Loucy (cell line): ENCODE data around the gene EIF2A.

ENCODE experiments used
- H2AFZ ChIP-seq: fragments of 200-600 bp; sonication (generic); 2 replicates; pipeline ENCODE4 v1.6.0; 2016; ENCODE audit warnings: antibody characterized with exemption, mild to moderate bottlenecking, low read length, moderate library complexity
- H3F3A ChIP-seq: fragments of 200-600 bp; 2 replicates; pipeline ENCODE4 v1.6.0; 2016; ENCODE audit warnings: antibody characterized with exemption, low read depth, mild to moderate bottlenecking
- H3K27me3 ChIP-seq: fragments of 200-600 bp; sonication (generic); 2 replicates; pipeline ENCODE4 v1.6.1; 2014; ENCODE audit warnings: low read length, mild to moderate bottlenecking; ENCODE audit not compliant: insufficient read depth, poor library complexity, severe bottlenecking
- H3K36me3 ChIP-seq: fragments of 200-600 bp; sonication (generic); 2 replicates; pipeline ENCODE4 v1.6.1; 2016; ENCODE audit warnings: low read length; ENCODE audit not compliant: insufficient read depth
- H3K4me1 ChIP-seq: fragments of 200-600 bp; sonication (generic); 2 replicates; pipeline ENCODE4 v1.5.1; 2014; ENCODE audit warnings: low read length, mild to moderate bottlenecking; ENCODE audit not compliant: insufficient read depth, poor library complexity, severe bottlenecking
- H3K4me2 ChIP-seq: fragments of 200-600 bp; sonication (generic); 2 replicates; pipeline ENCODE4 v1.6.0; 2014; ENCODE audit warnings: antibody characterized with exemption, low read length, low read depth, mild to moderate bottlenecking; ENCODE audit not compliant: poor library complexity, severe bottlenecking
- H3K4me3 ChIP-seq: fragments of 200-600 bp; sonication (generic); 2 replicates; pipeline ENCODE4 v1.5.1; 2014; ENCODE audit warnings: low read length, mild to moderate bottlenecking, mixed read lengths; ENCODE audit not compliant: poor library complexity, severe bottlenecking
- H3K79me2 ChIP-seq: fragments of 200-600 bp; sonication (generic); 2 replicates; pipeline ENCODE4 v1.6.1; 2014; ENCODE audit warnings: low read length; ENCODE audit not compliant: insufficient read depth
- H3K9ac ChIP-seq: fragments of 200-600 bp; sonication (generic); 2 replicates; pipeline ENCODE4 v1.6.0; 2014; ENCODE audit warnings: mild to moderate bottlenecking, low read depth, low read length, moderate library complexity; ENCODE audit not compliant: poor library complexity, severe bottlenecking
- H3K9me2 ChIP-seq: fragments of 200-600 bp; sonication (generic); replicated peaks from 2 replicates; pipeline ENCODE4 v1.6.1; 2016; ENCODE audit warnings: low read depth, low read length, mixed read lengths
- H3K9me3 ChIP-seq: fragments of 200-600 bp; sonication (generic); 2 replicates; pipeline ENCODE4 v1.6.1; 2014; ENCODE audit warnings: mild to moderate bottlenecking, antibody characterized with exemption, low read length, low read depth; ENCODE audit not compliant: insufficient read depth
- H4K20me1 ChIP-seq: fragments of 200-600 bp; sonication (generic); 2 replicates; pipeline ENCODE4 v1.6.0; 2014; ENCODE audit warnings: antibody characterized with exemption, low read length, mild to moderate bottlenecking; ENCODE audit not compliant: insufficient read depth, poor library complexity, severe bottlenecking
- EZH2phosphoT487 ChIP-seq: fragments of 200-600 bp; IDR thresholded peaks from 2 replicates; pipeline ENCODE4 v1.6.1; 2018; ENCODE audit warnings: antibody characterized with exemption, mild to moderate bottlenecking, moderate library complexity, borderline replicate concordance
- TF ChIP-seq, protein P1 (sequence below): fragments of 200-600 bp; sonication (generic); conservative IDR thresholded peaks from 2 replicates; pipeline ENCODE4 v1.5.1; 2014; ENCODE audit warnings: mild to moderate bottlenecking, antibody characterized with exemption, low read length

The EIF2A gene

DNA sequence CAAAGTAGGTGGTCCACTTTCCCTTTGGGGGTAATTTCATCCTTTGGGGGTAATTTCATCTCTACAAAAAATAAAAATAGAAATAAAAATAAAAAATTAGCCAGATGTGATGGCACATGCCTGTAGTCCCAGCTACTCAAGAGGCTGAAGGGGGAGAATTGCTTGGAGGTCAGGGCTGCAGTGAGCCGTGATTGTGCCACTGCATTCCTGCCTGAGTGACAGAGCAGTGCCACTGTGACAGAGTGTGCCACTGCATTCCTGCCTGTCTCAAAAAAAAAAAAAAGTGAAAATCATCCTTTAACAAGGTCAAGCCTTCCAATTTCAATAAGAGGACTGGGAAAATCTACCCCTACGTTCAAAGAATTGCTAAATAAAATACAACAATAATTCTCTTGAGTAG, 23.0 kb upstream of the EIF2A start:
- Histone ChIP-seq H3K79me2 (no peaks in the 10 kb centered on the region), H3K4me3 (no peak overlapping the region), H3K9me3 (no peaks in the 10 kb centered on the region), H3K9me2 (no peaks in the 10 kb centered on the region), H3F3A (no peaks in the 10 kb centered on the region), H4K20me1 (no peaks in the 10 kb centered on the region), H3K9ac (no peak overlapping the region), H3K4me2 (no peak overlapping the region), H3K4me1 (no peaks in the 10 kb centered on the region), H3K36me3 (no peaks in the 10 kb centered on the region), H3K27me3 (no peaks in the 10 kb centered on the region), H2AFZ (no peak overlapping the region)
- TF ChIP-seq, protein P1, sequence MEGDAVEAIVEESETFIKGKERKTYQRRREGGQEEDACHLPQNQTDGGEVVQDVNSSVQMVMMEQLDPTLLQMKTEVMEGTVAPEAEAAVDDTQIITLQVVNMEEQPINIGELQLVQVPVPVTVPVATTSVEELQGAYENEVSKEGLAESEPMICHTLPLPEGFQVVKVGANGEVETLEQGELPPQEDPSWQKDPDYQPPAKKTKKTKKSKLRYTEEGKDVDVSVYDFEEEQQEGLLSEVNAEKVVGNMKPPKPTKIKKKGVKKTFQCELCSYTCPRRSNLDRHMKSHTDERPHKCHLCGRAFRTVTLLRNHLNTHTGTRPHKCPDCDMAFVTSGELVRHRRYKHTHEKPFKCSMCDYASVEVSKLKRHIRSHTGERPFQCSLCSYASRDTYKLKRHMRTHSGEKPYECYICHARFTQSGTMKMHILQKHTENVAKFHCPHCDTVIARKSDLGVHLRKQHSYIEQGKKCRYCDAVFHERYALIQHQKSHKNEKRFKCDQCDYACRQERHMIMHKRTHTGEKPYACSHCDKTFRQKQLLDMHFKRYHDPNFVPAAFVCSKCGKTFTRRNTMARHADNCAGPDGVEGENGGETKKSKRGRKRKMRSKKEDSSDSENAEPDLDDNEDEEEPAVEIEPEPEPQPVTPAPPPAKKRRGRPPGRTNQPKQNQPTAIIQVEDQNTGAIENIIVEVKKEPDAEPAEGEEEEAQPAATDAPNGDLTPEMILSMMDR: no peak
- TF ChIP-seq EZH2phosphoT487: no peak

DNA sequence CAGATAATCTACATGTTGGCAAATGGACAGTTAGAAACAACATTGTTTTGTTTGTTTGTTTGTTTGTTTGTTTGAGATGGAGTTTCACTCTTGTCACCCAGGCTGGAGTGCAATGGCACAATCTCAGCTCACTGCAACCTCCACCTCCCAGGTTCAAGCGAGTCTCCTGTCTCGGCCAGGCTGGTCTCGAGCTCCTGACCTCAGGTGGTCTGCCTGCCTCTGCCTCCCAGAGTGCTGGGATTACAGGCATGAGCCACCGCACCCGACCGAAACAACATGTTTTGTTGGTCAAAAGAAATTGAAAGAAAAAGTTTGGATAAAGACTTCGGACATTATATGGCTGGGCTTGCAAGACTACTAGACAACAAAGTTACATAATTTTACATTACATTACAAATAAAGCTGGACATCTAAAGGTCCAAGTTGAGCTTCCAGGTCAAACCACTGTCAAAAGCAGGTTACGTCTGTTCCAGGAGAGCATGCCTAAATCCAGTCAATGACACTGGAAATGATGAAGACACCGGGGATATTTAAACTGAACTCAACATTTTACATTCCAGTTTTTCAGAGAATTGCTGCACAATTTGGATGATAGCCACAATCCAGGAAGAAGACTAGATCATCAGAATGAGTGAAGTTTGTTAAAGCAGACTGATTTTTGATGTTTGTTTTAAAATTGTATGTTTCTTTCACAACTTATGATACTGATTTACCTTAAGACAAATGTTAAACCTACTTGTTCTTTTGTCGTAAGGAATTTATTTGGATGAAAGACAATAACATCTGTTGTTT, 18.9 kb upstream of the EIF2A start:
- no peaks in the 10 kb centered on the region for H3K36me3 ChIP-seq
- H3K4me2 ChIP-seq: no peak overlapping the region
- H3F3A ChIP-seq: no peaks in the 10 kb centered on the region
- H3K9ac ChIP-seq: no peak overlapping the region
- H4K20me1 ChIP-seq: no peaks in the 10 kb centered on the region
- TF ChIP-seq, protein P1: no peak
- TF ChIP-seq EZH2phosphoT487: no peak
- H3K9me3 ChIP-seq: no peaks in the 10 kb centered on the region
- H3K27me3 ChIP-seq: no peaks in the 10 kb centered on the region
- H3K9me2 ChIP-seq: no peaks in the 10 kb centered on the region
- peak overlapping the region; percentile 14 for H2AFZ ChIP-seq
- no peak overlapping the region for H3K4me3 ChIP-seq
- no peaks in the 10 kb centered on the region for H3K79me2 ChIP-seq
- H3K4me1 ChIP-seq: no peaks in the 10 kb centered on the region

GRCh38 chr3:150528354-150528797, 18.2 kb upstream of the EIF2A start:
- H3K79me2 ChIP-seq: no peaks in the 10 kb centered on the region
- H3K4me3 ChIP-seq: no peak overlapping the region
- H3K9me3 ChIP-seq: no peaks in the 10 kb centered on the region
- TF ChIP-seq, protein P1: peak; percentile 62
- no peak for TF ChIP-seq EZH2phosphoT487
- H3K9ac ChIP-seq: no peak overlapping the region
- no peaks in the 10 kb centered on the region for H3F3A ChIP-seq
- no peaks in the 10 kb centered on the region for H4K20me1 ChIP-seq
- H3K36me3 ChIP-seq: no peaks in the 10 kb centered on the region
- H2AFZ ChIP-seq: peak overlapping the region; percentile 14
- H3K4me1 ChIP-seq: no peaks in the 10 kb centered on the region
- no peak overlapping the region for H3K4me2 ChIP-seq
- no peaks in the 10 kb centered on the region for H3K9me2 ChIP-seq
- no peaks in the 10 kb centered on the region for H3K27me3 ChIP-seq
